Measurements from ENCODE around the gene GFPT2. TPM values are rescaled to one million over a fixed set of nuclear protein-coding genes. Genes with fewer than 3 reads are reported as not detected.

The GFPT2 gene
- total RNA-seq, 5 donors from 2014 or later (not counting 1 experiment from before 2014, with no cell fraction given): 1.6 to 3.6 (median 2.0) TPM

- no peaks in the 10 kb centered on the region for H3K9me3 ChIP-seq
- no peaks in the 10 kb centered on the region for H3K36me3 Mint-ChIP-seq
- peaks cover 0 to 24% of the 10 kb centered on the region in 2 experiments for H3K4me1 ChIP-seq (ENCODE audit: control insufficient read depth in 1 of 2, extremely low read depth in 1 of 2, insufficient read depth in 2 of 2, low read length in 2 of 2)
- H3K4me3 Mint-ChIP-seq: peak overlapping the region; percentile 72 to 73 (median 73)
- CTCF ChIA-PET: interaction anchor here in 1 of 2 donors (1.5 kb wide), 1 partner anchor 25 kb away, joined by 3 read pairs; no protein-coding TSS in a partner anchor
- POLR2A ChIA-PET: no interaction called here
- H3K27me3 Mint-ChIP-seq: peaks cover 44 to 60% of the 10 kb centered on the region in 2 donors
- no peak overlapping the region for H3K27ac Mint-ChIP-seq
- H3K4me3 ChIP-seq (ENCODE audit: control insufficient read depth in 1 of 2, extremely low read depth in 1 of 2, low read length in 1 of 2): peak overlapping the region; percentile 77 to 86
- H3K9me3 Mint-ChIP-seq: no peaks in the 10 kb centered on the region
- ATAC-seq (replicated peaks in 1 of 4) (peak in 1 of 4 experiments; percentile 2), DNase-seq (no peak)
- peaks cover 5 to 69% of the 10 kb centered on the region in 2 experiments for H3K27me3 ChIP-seq (replicated peaks in 1 of 2; ENCODE audit: control insufficient read depth in 2 of 2, extremely low read depth in 1 of 2, insufficient read depth in 2 of 2, low read length in 1 of 2)
- no peak overlapping the region for H3K27ac ChIP-seq (ENCODE audit: low read length)
- 2% methylated on average over 20 of the region's 36 CpGs for WGBS (ENCODE audit: insufficient coverage)
- peaks cover 5 to 13% (median 7%) of the 10 kb centered on the region in 3 donors for H3K4me1 Mint-ChIP-seq
- no peaks in the 10 kb centered on the region for H3K36me3 ChIP-seq (ENCODE audit: control insufficient read depth in 2 of 2, extremely low read depth in 1 of 2, insufficient read depth in 1 of 2, low read length in 1 of 2)
Measured at GRCh38 chr5:180353980-180354452, 880 bp upstream of the GFPT2 start.

GRCh38 chr5:180352116-180353047 is 754 bp downstream of the GFPT2 start:
- peak overlapping the region; percentile 26 to 44 for H3K4me3 ChIP-seq (ENCODE audit: control insufficient read depth in 1 of 2, extremely low read depth in 1 of 2, low read length in 1 of 2)
- DNase-seq: peak in 4 of 35 experiments; percentile 1 to 22 (median 8)
- H3K27me3 ChIP-seq (replicated peaks in 1 of 2; ENCODE audit: control insufficient read depth in 2 of 2, extremely low read depth in 1 of 2, insufficient read depth in 2 of 2, low read length in 1 of 2): peaks cover 5 to 76% of the 10 kb centered on the region in 2 experiments
- WGBS (ENCODE audit: insufficient coverage): 13% methylated on average over 90 of the region's 95 CpGs
- H3K4me1 Mint-ChIP-seq: peaks cover 5 to 13% (median 7%) of the 10 kb centered on the region in 3 donors
- H3K36me3 ChIP-seq (ENCODE audit: control insufficient read depth in 2 of 2, extremely low read depth in 1 of 2, insufficient read depth in 1 of 2, low read length in 1 of 2): no peaks in the 10 kb centered on the region
- ChIA-PET POLR2A (interaction anchor here in 1 of 2 donors (0.7 kb wide), 1 partner anchor 24 kb away, joined by 7 read pairs; no protein-coding TSS in a partner anchor), CTCF (interaction anchor here in 1 of 2 donors (0.6 to 1.7 kb wide), 2 partner anchors 24 to 799 kb away, joined by 4 to 5 read pairs; no protein-coding TSS in a partner anchor)
- H3K9me3 ChIP-seq: no peaks in the 10 kb centered on the region
- peaks cover 0 to 24% of the 10 kb centered on the region in 2 experiments for H3K4me1 ChIP-seq (ENCODE audit: control insufficient read depth in 1 of 2, extremely low read depth in 1 of 2, insufficient read depth in 2 of 2, low read length in 2 of 2)
- peak overlapping the region; percentile 62 to 69 (median 69) for H3K4me3 Mint-ChIP-seq
- H3K27ac ChIP-seq (ENCODE audit: low read length): no peak overlapping the region
- H3K27me3 Mint-ChIP-seq: peaks cover 42 to 56% of the 10 kb centered on the region in 2 donors
- no peak overlapping the region for H3K27ac Mint-ChIP-seq
- H3K36me3 Mint-ChIP-seq: no peaks in the 10 kb centered on the region
- ATAC-seq (replicated peaks in 1 of 4): no peak
- H3K9me3 Mint-ChIP-seq: no peaks in the 10 kb centered on the region

GRCh38 chr5:180350711-180351465 is 2.2 kb downstream of the GFPT2 start:
- H3K9me3 ChIP-seq: no peaks in the 10 kb centered on the region
- H3K27ac ChIP-seq (ENCODE audit: low read length): no peak overlapping the region
- Mint-ChIP-seq H3K4me1 (peaks cover 5 to 13% (median 7%) of the 10 kb centered on the region in 3 donors), H3K36me3 (no peaks in the 10 kb centered on the region), H3K4me3 (peak overlapping the region in 2 of 3 donors; percentile 37 to 62), H3K9me3 (no peaks in the 10 kb centered on the region), H3K27ac (no peak overlapping the region), H3K27me3 (peaks cover 32 to 47% of the 10 kb centered on the region in 2 donors)
- ATAC-seq (replicated peaks in 1 of 4) (no peak), DNase-seq (no peak)
- POLR2A ChIA-PET: no interaction called here
- CTCF ChIA-PET: interaction anchor here (0.5 to 1.7 kb wide), 3 partner anchors 22 to 720 kb away, joined by 3 to 7 read pairs (median 5); no protein-coding TSS in a partner anchor
- H3K4me1 ChIP-seq (ENCODE audit: control insufficient read depth in 1 of 2, extremely low read depth in 1 of 2, insufficient read depth in 2 of 2, low read length in 2 of 2): peaks cover 0 to 24% of the 10 kb centered on the region in 2 experiments
- H3K36me3 ChIP-seq (ENCODE audit: control insufficient read depth in 2 of 2, extremely low read depth in 1 of 2, insufficient read depth in 1 of 2, low read length in 1 of 2): no peaks in the 10 kb centered on the region
- peaks cover 4 to 76% of the 10 kb centered on the region in 2 experiments for H3K27me3 ChIP-seq (replicated peaks in 1 of 2; ENCODE audit: control insufficient read depth in 2 of 2, extremely low read depth in 1 of 2, insufficient read depth in 2 of 2, low read length in 1 of 2)
- WGBS (ENCODE audit: insufficient coverage): 78% methylated on average over 4 of the region's 11 CpGs
- H3K4me3 ChIP-seq (ENCODE audit: control insufficient read depth in 1 of 2, extremely low read depth in 1 of 2, low read length in 1 of 2): no peak overlapping the region

GRCh38 chr5:180350296-180350695 is 2.8 kb downstream of the GFPT2 start:
- Mint-ChIP-seq H3K27me3 (peaks cover 28 to 41% of the 10 kb centered on the region in 2 donors), H3K4me1 (peaks cover 5 to 13% (median 7%) of the 10 kb centered on the region in 3 donors), H3K4me3 (no peak overlapping the region), H3K9me3 (no peaks in the 10 kb centered on the region), H3K27ac (no peak overlapping the region), H3K36me3 (no peaks in the 10 kb centered on the region)
- Histone ChIP-seq H3K36me3 (ENCODE audit: control insufficient read depth in 2 of 2, extremely low read depth in 1 of 2, insufficient read depth in 1 of 2, low read length in 1 of 2) (no peaks in the 10 kb centered on the region), H3K27ac (ENCODE audit: low read length) (no peak overlapping the region), H3K4me3 (ENCODE audit: control insufficient read depth in 1 of 2, extremely low read depth in 1 of 2, low read length in 1 of 2) (no peak overlapping the region), H3K9me3 (no peaks in the 10 kb centered on the region), H3K4me1 (ENCODE audit: control insufficient read depth in 1 of 2, extremely low read depth in 1 of 2, insufficient read depth in 2 of 2, low read length in 2 of 2) (peaks cover 0 to 24% of the 10 kb centered on the region in 2 experiments), H3K27me3 (replicated peaks in 1 of 2; ENCODE audit: control insufficient read depth in 2 of 2, extremely low read depth in 1 of 2, insufficient read depth in 2 of 2, low read length in 1 of 2) (peaks cover 4 to 76% of the 10 kb centered on the region in 2 experiments)
- ATAC-seq (replicated peaks in 1 of 4) (no peak), DNase-seq (no peak)
- ChIA-PET CTCF (interaction anchor here in 1 of 2 donors (0.6 to 1.7 kb wide), 2 partner anchors 22 to 58 kb away, joined by 5 to 7 read pairs; no protein-coding TSS in a partner anchor), POLR2A (no interaction called here)
- WGBS (ENCODE audit: insufficient coverage): 76% methylated on average over 7 of the region's 7 CpGs

GRCh38 chr5:180349391-180349790 is 3.7 kb downstream of the GFPT2 start:
- ATAC-seq (replicated peaks in 1 of 4): no peak
- Histone ChIP-seq H3K4me1 (ENCODE audit: control insufficient read depth in 1 of 2, extremely low read depth in 1 of 2, insufficient read depth in 2 of 2, low read length in 2 of 2) (peaks cover 0 to 22% of the 10 kb centered on the region in 2 experiments), H3K27ac (ENCODE audit: low read length) (no peak overlapping the region), H3K9me3 (no peaks in the 10 kb centered on the region), H3K4me3 (ENCODE audit: control insufficient read depth in 1 of 2, extremely low read depth in 1 of 2, low read length in 1 of 2) (no peak overlapping the region), H3K36me3 (ENCODE audit: control insufficient read depth in 2 of 2, extremely low read depth in 1 of 2, insufficient read depth in 1 of 2, low read length in 1 of 2) (no peaks in the 10 kb centered on the region), H3K27me3 (replicated peaks in 1 of 2; ENCODE audit: control insufficient read depth in 2 of 2, extremely low read depth in 1 of 2, insufficient read depth in 2 of 2, low read length in 1 of 2) (peaks cover 2 to 67% of the 10 kb centered on the region in 2 experiments)
- Mint-ChIP-seq H3K4me1 (peaks cover 3 to 11% (median 6%) of the 10 kb centered on the region in 3 donors), H3K36me3 (no peaks in the 10 kb centered on the region), H3K4me3 (no peak overlapping the region), H3K27ac (no peak overlapping the region), H3K9me3 (no peaks in the 10 kb centered on the region), H3K27me3 (peaks cover 25 to 34% of the 10 kb centered on the region in 2 donors)
- POLR2A ChIA-PET: no interaction called here
- DNase-seq: no peak
- 75% methylated on average over 7 of the region's 8 CpGs for WGBS (ENCODE audit: insufficient coverage)
- CTCF ChIA-PET: interaction anchor here in 1 of 2 donors (0.7 kb wide), 1 partner anchor 187 kb away, joined by 3 read pairs; no protein-coding TSS in a partner anchor

Measured in T-cell (primary cell).